ENCODE data around the gene SERGEF. TPM values are rescaled to one million over a fixed set of nuclear protein-coding genes. Genes with fewer than 3 reads are reported as not detected.

Gene SERGEF
- total and polyA plus RNA-seq, 10 donors: 29.0 to 55.5 (median 38.8) TPM

DNA sequence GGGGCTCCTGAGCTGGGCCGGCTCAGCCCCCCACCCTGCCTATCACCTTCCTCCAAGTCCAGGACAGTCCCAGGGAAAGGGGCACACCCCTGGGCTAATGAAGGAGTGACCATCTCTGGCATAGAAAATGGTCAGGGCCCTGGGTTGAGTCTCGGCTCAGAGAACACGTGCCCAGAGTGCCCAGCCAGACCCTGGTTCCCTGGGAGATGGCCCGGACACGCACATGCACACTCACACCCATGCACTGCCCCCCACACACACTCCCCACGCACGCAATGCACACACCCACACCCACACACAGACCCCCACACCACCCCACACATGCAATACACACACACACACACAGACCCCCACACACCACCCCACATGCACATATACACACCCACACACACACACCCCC is 249.6 kb downstream of the SERGEF start:
- TF ChIP-seq POLR2A (IDR thresholded peaks at IDR 0.05) (no peak), POLR2AphosphoS5 (IDR thresholded peaks at IDR 0.05) (no peak)
- TF ChIP-seq, protein P1, sequence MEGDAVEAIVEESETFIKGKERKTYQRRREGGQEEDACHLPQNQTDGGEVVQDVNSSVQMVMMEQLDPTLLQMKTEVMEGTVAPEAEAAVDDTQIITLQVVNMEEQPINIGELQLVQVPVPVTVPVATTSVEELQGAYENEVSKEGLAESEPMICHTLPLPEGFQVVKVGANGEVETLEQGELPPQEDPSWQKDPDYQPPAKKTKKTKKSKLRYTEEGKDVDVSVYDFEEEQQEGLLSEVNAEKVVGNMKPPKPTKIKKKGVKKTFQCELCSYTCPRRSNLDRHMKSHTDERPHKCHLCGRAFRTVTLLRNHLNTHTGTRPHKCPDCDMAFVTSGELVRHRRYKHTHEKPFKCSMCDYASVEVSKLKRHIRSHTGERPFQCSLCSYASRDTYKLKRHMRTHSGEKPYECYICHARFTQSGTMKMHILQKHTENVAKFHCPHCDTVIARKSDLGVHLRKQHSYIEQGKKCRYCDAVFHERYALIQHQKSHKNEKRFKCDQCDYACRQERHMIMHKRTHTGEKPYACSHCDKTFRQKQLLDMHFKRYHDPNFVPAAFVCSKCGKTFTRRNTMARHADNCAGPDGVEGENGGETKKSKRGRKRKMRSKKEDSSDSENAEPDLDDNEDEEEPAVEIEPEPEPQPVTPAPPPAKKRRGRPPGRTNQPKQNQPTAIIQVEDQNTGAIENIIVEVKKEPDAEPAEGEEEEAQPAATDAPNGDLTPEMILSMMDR (IDR thresholded peaks at IDR 0.05 in 8 of 11, conservative IDR thresholded peaks at IDR 0.05 in 3 of 11): no peak
- Histone ChIP-seq H3K27ac (no peak overlapping the region), H3K4me1 (no peaks in the 10 kb centered on the region), H3K4me3 (no peak overlapping the region), H3K27me3 (replicated peaks in 1 of 7) (peaks cover 0 to 4% (median 0%) of the 10 kb centered on the region in 7 donors), H3K9me3 (peaks cover 0 to 8% (median 0%) of the 10 kb centered on the region in 8 donors), H3K36me3 (no peaks in the 10 kb centered on the region)
- intact Hi-C loops (cut with DNase I; ENCODE audit: low total_unique reads): no loop called here
- DNase-seq: no peak
- 80 to 94% (median 93%) methylated on average over 6 to 7 of the region's 7 CpGs for WGBS, 5 donors

DNA sequence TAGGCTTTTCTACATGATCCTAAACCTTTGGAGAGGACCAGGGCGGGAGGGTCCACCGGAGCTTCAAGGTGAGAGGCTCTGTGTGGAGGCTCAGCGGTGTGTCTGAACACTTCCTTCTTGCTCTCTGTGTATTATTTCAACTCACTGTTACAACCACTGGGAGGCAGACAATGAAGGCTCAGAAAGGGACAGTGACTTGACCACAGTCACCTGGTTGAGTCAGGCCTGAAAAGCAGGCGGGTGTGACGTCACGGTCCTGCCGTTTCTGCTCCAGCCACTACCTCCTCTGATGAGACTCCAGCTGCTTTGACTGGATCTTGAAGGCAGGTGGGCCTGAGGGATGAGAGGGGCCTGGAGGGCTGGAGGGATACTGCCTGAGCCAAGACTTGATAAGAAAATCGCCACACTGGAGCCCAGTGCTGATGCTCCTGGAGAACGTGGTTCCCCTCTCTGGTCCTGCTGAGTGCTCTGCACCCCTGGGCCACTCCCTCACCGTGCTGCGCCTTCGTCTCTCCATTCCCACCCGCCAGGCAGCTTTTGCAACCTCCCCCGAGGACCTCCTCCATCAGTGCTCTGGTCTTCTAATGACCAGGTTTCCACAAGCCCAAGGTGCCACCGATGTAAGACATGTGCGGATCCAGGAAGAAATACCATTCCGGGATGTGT is 250.4 kb downstream of the SERGEF start:
- H3K4me3 ChIP-seq: no peak overlapping the region
- H3K36me3 ChIP-seq: no peaks in the 10 kb centered on the region
- H3K27me3 ChIP-seq (replicated peaks in 1 of 7): peaks cover 0 to 4% (median 0%) of the 10 kb centered on the region in 7 donors
- WGBS, 5 donors: 73 to 91% (median 83%) methylated on average over 17 of the region's 17 CpGs
- H3K4me1 ChIP-seq: no peaks in the 10 kb centered on the region
- intact Hi-C loops (cut with DNase I; ENCODE audit: low total_unique reads): no loop called here
- no peak for DNase-seq
- peaks cover 0 to 9% (median 0%) of the 10 kb centered on the region in 8 donors for H3K9me3 ChIP-seq
- TF ChIP-seq POLR2AphosphoS5 (IDR thresholded peaks at IDR 0.05) (no peak), POLR2A (IDR thresholded peaks at IDR 0.05) (no peak)
- TF ChIP-seq, protein P1 (IDR thresholded peaks at IDR 0.05 in 8 of 11, conservative IDR thresholded peaks at IDR 0.05 in 3 of 11): no peak
- no peak overlapping the region for H3K27ac ChIP-seq

DNA sequence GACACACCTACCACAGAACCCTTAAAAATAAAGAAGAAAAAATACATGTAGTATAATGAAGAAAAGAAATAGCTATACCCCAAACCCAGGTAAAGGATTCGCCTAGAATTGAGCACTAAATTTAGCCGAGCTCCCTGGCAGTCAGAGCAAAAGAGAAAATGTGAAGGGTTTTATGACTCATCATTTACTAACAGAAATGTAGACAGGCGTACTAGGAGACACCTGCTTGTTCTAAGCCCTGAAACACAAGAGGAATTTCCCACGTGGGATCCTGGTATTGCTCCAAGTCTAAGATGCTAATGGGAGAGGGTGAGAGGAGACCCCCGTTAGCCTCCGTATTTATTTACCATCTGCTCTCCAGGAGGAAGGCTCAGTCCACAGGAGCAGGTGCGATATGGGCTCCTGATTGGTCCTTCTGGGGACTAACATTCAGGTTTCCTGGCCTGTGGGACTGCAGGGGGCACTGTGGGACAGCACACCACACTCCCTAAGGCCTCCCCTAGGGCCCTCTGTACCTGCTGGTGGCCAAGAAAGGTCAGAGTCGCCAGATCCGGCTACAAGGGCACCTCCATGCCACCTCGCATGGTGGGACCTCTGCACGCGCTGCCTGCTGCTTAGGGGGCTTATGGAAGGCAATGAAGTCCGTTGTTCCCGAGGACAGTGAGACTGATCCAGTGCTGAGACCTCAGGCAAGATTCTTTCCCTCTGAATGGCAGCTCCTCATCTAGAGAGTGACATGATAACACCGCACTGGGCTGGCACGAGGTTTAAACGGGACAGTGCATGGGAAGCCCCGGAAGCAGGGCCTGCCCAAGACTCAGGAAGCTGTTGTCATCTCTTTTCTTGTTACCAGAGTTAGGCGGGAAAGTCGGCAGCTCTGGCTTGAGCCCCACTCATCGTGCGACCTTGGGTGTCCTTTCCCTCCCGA is 252.5 kb downstream of the SERGEF start:
- no peak overlapping the region for H3K27ac ChIP-seq
- no peak overlapping the region for H3K4me3 ChIP-seq
- no peaks in the 10 kb centered on the region for H3K4me1 ChIP-seq
- peaks cover 0 to 9% (median 0%) of the 10 kb centered on the region in 8 donors for H3K9me3 ChIP-seq
- no peak for DNase-seq
- no peak for TF ChIP-seq POLR2AphosphoS5 (IDR thresholded peaks at IDR 0.05)
- TF ChIP-seq, protein P1 (IDR thresholded peaks at IDR 0.05 in 8 of 11, conservative IDR thresholded peaks at IDR 0.05 in 3 of 11): peak in 9 of 11 experiments; percentile 19 to 63 (median 54)
- no peaks in the 10 kb centered on the region for H3K36me3 ChIP-seq
- 55 to 63% (median 59%) methylated on average over 13 to 23 of the region's 23 CpGs for WGBS, 5 donors
- intact Hi-C loops (cut with DNase I; ENCODE audit: low total_unique reads): loop anchor here (2.0 kb wide), 1 partner anchor 218 kb away; no protein-coding TSS in a partner anchor
- no peaks in the 10 kb centered on the region for H3K27me3 ChIP-seq (replicated peaks in 1 of 7)

DNA sequence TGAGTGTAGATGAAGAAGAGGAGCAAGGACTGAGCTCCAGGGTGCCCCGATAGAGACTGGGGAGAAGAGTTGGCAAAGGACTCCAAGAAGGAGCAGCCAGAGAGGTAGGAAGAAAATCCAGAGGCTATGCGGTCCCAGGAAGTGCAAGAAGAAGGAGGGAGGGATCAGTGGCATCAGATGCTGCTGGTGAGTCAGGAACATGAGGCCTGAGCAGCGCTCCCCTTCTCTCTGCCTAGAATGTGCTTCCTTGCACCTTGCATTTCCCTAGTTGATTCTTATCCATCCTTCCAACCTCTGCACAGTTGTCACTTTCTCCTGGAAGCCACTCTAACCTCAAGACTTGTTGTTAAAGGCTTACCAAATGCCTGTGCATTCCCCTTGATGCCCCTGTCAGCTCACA is 257.0 kb downstream of the SERGEF start:
- Histone ChIP-seq H3K27ac (no peak overlapping the region), H3K36me3 (no peaks in the 10 kb centered on the region), H3K9me3 (peaks cover 0 to 9% (median 0%) of the 10 kb centered on the region in 8 donors), H3K4me1 (no peaks in the 10 kb centered on the region), H3K27me3 (replicated peaks in 1 of 7) (peaks cover 0 to 23% (median 0%) of the 10 kb centered on the region in 7 donors), H3K4me3 (no peak overlapping the region)
- intact Hi-C loops (cut with DNase I; ENCODE audit: low total_unique reads): no loop called here
- TF ChIP-seq POLR2A (IDR thresholded peaks at IDR 0.05) (no peak), POLR2AphosphoS5 (IDR thresholded peaks at IDR 0.05) (no peak)
- TF ChIP-seq, protein P1 (IDR thresholded peaks at IDR 0.05 in 8 of 11, conservative IDR thresholded peaks at IDR 0.05 in 3 of 11): no peak
- WGBS, 5 donors: 63 to 93% (median 84%) methylated on average over 3 of the region's 3 CpGs
- no peak for DNase-seq

Measured in spleen (tissue), 11 donors.